ENCODE data around the gene RTL3. TPM values are rescaled to one million over a fixed set of nuclear protein-coding genes. Genes with fewer than 3 reads are reported as not detected.

RTL3 gene, protein sequence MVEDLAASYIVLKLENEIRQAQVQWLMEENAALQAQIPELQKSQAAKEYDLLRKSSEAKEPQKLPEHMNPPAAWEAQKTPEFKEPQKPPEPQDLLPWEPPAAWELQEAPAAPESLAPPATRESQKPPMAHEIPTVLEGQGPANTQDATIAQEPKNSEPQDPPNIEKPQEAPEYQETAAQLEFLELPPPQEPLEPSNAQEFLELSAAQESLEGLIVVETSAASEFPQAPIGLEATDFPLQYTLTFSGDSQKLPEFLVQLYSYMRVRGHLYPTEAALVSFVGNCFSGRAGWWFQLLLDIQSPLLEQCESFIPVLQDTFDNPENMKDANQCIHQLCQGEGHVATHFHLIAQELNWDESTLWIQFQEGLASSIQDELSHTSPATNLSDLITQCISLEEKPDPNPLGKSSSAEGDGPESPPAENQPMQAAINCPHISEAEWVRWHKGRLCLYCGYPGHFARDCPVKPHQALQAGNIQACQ
- polyA plus RNA-seq (2013, experiment 1 of 2), result not detected
- polyA plus RNA-seq (2013, experiment 2 of 2), result not detected

DNA sequence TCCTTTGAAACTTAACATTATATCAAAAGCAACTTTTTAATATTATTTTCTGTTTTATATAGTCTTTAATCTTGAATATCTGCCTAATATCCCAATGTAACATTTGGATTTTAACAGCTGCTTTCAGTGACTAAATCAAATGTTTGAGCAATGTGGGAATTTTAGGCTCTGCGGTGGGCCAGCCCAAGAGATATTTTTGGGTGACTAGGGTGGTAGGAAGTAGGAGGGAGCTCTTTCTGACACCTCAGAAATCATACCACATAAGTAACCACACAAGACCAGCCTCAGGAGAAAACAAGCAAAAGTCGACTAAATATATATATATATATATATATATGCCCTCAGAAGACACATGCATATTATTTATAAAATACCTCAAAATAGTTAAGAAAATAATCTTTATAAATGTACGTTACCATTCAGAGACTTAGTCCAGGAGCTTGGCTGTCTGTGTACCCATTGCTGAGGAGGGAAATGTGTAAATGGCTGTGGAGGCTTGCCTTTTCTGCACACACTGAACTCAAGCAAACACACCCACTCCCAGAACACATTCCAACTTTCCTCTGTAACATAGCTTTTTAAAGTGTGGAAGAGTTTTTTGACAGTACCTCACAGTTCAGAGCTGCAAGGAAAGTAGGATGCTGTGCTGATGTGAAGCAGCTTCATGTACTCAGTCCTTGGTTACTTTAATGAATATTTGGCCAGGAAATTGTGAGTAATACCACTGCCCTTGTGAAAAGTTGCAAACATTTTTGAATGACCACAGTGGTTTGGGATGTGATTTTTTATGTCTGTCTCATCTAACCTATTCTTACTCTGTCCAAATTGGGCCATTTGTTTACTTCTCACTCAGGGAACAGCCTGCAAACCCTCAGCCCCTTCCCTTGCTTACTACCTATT lies at the start of gene RTL3:
TSS of gene RTL3 (minus strand) at position 484 of the 900 bp plus-strand sequence. CDS start 908 bp downstream, outside the sequence.
- Histone ChIP-seq H3K79me1 (ENCODE audit: low read depth, low read length) (no peaks in the 10 kb centered on the region), H2BK5ac (ENCODE audit: low read length) (no peak within 1 kb of the TSS), H2BK120ac (ENCODE audit: low read depth, low read length) (no peak within 1 kb of the TSS), H3K23ac (ENCODE audit: low read depth, low read length, poor library complexity) (no peak within 1 kb of the TSS), H3K9me3 (replicated peaks in 1 of 2; ENCODE audit: control insufficient read depth in 2 of 2, insufficient read depth in 1 of 2, low read depth in 1 of 2, low read length in 2 of 2) (no peaks in the 10 kb centered on the region), H3K14ac (ENCODE audit: low read length) (no peak within 1 kb of the TSS), H2AK5ac (ENCODE audit: low read depth, low read length) (no peak within 1 kb of the TSS), H3K27ac (replicated peaks; ENCODE audit: low read length) (no peak within 1 kb of the TSS), H3K9ac (ENCODE audit: low read depth, low read length, poor library complexity) (no peak within 1 kb of the TSS), H3K27me3 (ENCODE audit: control insufficient read depth in 3 of 3, insufficient read depth in 3 of 3, low read depth in 1 of 3, low read length in 3 of 3) (no peaks in the 10 kb centered on the region), H2BK15ac (ENCODE audit: low read length) (no peak within 1 kb of the TSS), H4K91ac (ENCODE audit: low read depth, low read length, poor library complexity) (no peak within 1 kb of the TSS), H3K4me2 (ENCODE audit: insufficient read depth, low read length, poor library complexity, severe bottlenecking) (no peak within 1 kb of the TSS), H3K18ac (ENCODE audit: low read length) (no peak within 1 kb of the TSS), H3K4me3 (ENCODE audit: low read length in 2 of 2) (no peak within 1 kb of the TSS), H3K4me1 (ENCODE audit: control insufficient read depth in 2 of 2, insufficient read depth in 1 of 2, low read depth in 1 of 2, low read length in 2 of 2) (no peaks in the 10 kb centered on the region), H4K8ac (ENCODE audit: low read depth, low read length) (no peak within 1 kb of the TSS), H3K36me3 (replicated peaks in 1 of 2; ENCODE audit: control insufficient read depth in 2 of 2, insufficient read depth in 2 of 2, low read length in 2 of 2) (no peaks in the 10 kb centered on the region), H3K4ac (ENCODE audit: low read length) (no peak within 1 kb of the TSS), H2BK12ac (ENCODE audit: low read length) (no peak within 1 kb of the TSS), H2AFZ (ENCODE audit: low read length) (no peak within 1 kb of the TSS)
- DNase-seq (ENCODE audit: low spot score), result no peak
- no CpG with 5 or more reads among the region's 3 CpGs for WGBS, 2 donors (ENCODE audit: extremely low coverage in 2 of 2, insufficient read length in 2 of 2, insufficient replicate concordance in 1 of 2)

DNA sequence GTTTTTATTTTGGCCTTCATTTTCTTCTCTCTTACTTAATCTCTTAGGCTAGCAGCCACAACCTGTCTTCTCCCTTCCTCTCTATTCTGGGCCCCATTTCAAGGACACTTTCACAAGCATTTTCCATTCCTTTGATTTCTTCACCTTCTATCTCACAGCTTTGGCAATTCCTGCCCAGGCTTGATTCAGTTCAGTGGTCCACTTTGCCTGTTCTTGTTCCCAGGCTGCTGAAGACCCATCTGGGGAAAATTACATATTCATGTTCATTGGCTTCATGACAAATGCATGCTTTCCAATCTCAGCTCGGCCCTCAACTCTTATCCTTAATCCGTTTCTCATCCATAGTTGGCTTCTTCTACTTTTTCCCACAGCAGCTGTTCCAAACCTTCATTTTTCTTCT lies 49.7 kb upstream of the RTL3 start:
- Histone ChIP-seq H2BK5ac (ENCODE audit: low read length) (no peak overlapping the region), H4K8ac (ENCODE audit: low read depth, low read length) (no peak overlapping the region), H3K79me1 (ENCODE audit: low read depth, low read length) (no peaks in the 10 kb centered on the region), H2BK15ac (ENCODE audit: low read length) (no peak overlapping the region), H3K27ac (replicated peaks; ENCODE audit: low read length) (no peak overlapping the region), H3K9ac (ENCODE audit: low read depth, low read length, poor library complexity) (no peak overlapping the region), H2AFZ (ENCODE audit: low read length) (no peak overlapping the region), H3K27me3 (ENCODE audit: control insufficient read depth in 3 of 3, insufficient read depth in 3 of 3, low read depth in 1 of 3, low read length in 3 of 3) (no peaks in the 10 kb centered on the region), H3K18ac (ENCODE audit: low read length) (no peak overlapping the region), H3K4me3 (ENCODE audit: low read length in 2 of 2) (no peak overlapping the region), H2AK5ac (ENCODE audit: low read depth, low read length) (no peak overlapping the region), H3K9me3 (replicated peaks in 1 of 2; ENCODE audit: control insufficient read depth in 2 of 2, insufficient read depth in 1 of 2, low read depth in 1 of 2, low read length in 2 of 2) (no peaks in the 10 kb centered on the region), H3K4ac (ENCODE audit: low read length) (no peak overlapping the region), H4K91ac (ENCODE audit: low read depth, low read length, poor library complexity) (no peak overlapping the region), H2BK12ac (ENCODE audit: low read length) (no peak overlapping the region), H2BK120ac (ENCODE audit: low read depth, low read length) (no peak overlapping the region), H3K4me2 (ENCODE audit: insufficient read depth, low read length, poor library complexity, severe bottlenecking) (no peak overlapping the region), H3K36me3 (replicated peaks in 1 of 2; ENCODE audit: control insufficient read depth in 2 of 2, insufficient read depth in 2 of 2, low read length in 2 of 2) (no peaks in the 10 kb centered on the region), H3K14ac (ENCODE audit: low read length) (no peak overlapping the region), H3K4me1 (ENCODE audit: control insufficient read depth in 2 of 2, insufficient read depth in 1 of 2, low read depth in 1 of 2, low read length in 2 of 2) (no peaks in the 10 kb centered on the region), H3K23ac (ENCODE audit: low read depth, low read length, poor library complexity) (no peak overlapping the region)
- WGBS, 2 donors (ENCODE audit: extremely low coverage in 2 of 2, insufficient read length in 2 of 2, insufficient replicate concordance in 1 of 2), result no CpG with 5 or more reads among the region's 2 CpGs
- DNase-seq (ENCODE audit: low spot score), result no peak

DNA sequence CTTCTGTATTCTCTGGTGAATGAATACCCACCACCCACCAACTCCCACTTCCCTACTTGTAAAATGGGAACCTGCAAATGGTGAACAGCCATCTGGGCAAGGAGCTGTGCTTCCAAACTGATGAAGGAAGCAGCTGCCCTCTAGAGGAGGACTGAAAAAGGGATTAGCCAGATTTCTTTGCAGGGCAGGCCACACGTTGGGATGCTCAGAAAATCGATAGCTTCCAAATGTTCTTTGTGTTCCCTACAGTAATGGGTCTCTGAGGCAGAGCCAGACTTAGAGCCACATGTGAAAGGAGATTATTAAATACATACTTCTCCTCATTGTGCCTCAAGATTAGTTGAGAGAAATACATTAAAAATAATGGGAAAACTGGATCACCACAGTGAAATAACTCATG lies 49.1 kb upstream of the RTL3 start:
- Histone ChIP-seq H3K4me3 (ENCODE audit: low read length in 2 of 2) (no peak overlapping the region), H3K4me2 (ENCODE audit: insufficient read depth, low read length, poor library complexity, severe bottlenecking) (no peak overlapping the region), H3K18ac (ENCODE audit: low read length) (no peak overlapping the region), H3K23ac (ENCODE audit: low read depth, low read length, poor library complexity) (no peak overlapping the region), H2BK15ac (ENCODE audit: low read length) (no peak overlapping the region), H3K14ac (ENCODE audit: low read length) (no peak overlapping the region), H4K8ac (ENCODE audit: low read depth, low read length) (no peak overlapping the region), H3K36me3 (replicated peaks in 1 of 2; ENCODE audit: control insufficient read depth in 2 of 2, insufficient read depth in 2 of 2, low read length in 2 of 2) (no peaks in the 10 kb centered on the region), H4K91ac (ENCODE audit: low read depth, low read length, poor library complexity) (no peak overlapping the region), H2BK5ac (ENCODE audit: low read length) (no peak overlapping the region), H3K9me3 (replicated peaks in 1 of 2; ENCODE audit: control insufficient read depth in 2 of 2, insufficient read depth in 1 of 2, low read depth in 1 of 2, low read length in 2 of 2) (no peaks in the 10 kb centered on the region), H2BK120ac (ENCODE audit: low read depth, low read length) (no peak overlapping the region), H2AK5ac (ENCODE audit: low read depth, low read length) (no peak overlapping the region), H3K4me1 (ENCODE audit: control insufficient read depth in 2 of 2, insufficient read depth in 1 of 2, low read depth in 1 of 2, low read length in 2 of 2) (no peaks in the 10 kb centered on the region), H2BK12ac (ENCODE audit: low read length) (no peak overlapping the region), H3K79me1 (ENCODE audit: low read depth, low read length) (no peaks in the 10 kb centered on the region), H3K4ac (ENCODE audit: low read length) (no peak overlapping the region), H3K27me3 (ENCODE audit: control insufficient read depth in 3 of 3, insufficient read depth in 3 of 3, low read depth in 1 of 3, low read length in 3 of 3) (no peaks in the 10 kb centered on the region), H3K27ac (replicated peaks; ENCODE audit: low read length) (no peak overlapping the region), H2AFZ (ENCODE audit: low read length) (no peak overlapping the region), H3K9ac (ENCODE audit: low read depth, low read length, poor library complexity) (no peak overlapping the region)
- DNase-seq (ENCODE audit: low spot score), result no peak
- no CpG with 5 or more reads among the region's 2 CpGs for WGBS, 2 donors (ENCODE audit: extremely low coverage in 2 of 2, insufficient read length in 2 of 2, insufficient replicate concordance in 1 of 2)

DNA sequence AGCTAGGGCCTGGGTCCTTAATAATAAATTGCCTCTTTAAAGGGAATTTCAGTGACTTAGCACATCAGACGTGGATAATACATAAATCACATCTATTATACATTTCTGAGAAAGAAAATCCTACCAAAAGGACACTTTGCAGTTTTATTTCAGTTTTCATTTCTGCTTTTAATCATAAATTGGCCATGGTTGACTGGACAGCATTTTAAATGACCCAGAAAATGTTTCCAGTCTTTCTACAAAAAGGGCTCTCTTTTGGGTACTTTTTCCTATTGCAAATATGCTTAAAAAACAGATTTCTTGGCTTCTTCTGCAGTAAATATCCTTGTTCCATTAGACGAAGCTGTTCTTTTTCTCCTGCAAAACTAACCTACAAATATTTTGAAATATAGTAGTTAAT lies 46.9 kb upstream of the RTL3 start:
- no peak for DNase-seq (ENCODE audit: low spot score)
- Histone ChIP-seq H3K27me3 (ENCODE audit: control insufficient read depth in 3 of 3, insufficient read depth in 3 of 3, low read depth in 1 of 3, low read length in 3 of 3) (no peaks in the 10 kb centered on the region), H3K27ac (replicated peaks; ENCODE audit: low read length) (no peak overlapping the region), H3K9me3 (replicated peaks in 1 of 2; ENCODE audit: control insufficient read depth in 2 of 2, insufficient read depth in 1 of 2, low read depth in 1 of 2, low read length in 2 of 2) (no peaks in the 10 kb centered on the region), H3K23ac (ENCODE audit: low read depth, low read length, poor library complexity) (no peak overlapping the region), H2BK15ac (ENCODE audit: low read length) (no peak overlapping the region), H3K36me3 (replicated peaks in 1 of 2; ENCODE audit: control insufficient read depth in 2 of 2, insufficient read depth in 2 of 2, low read length in 2 of 2) (no peaks in the 10 kb centered on the region), H3K4me1 (ENCODE audit: control insufficient read depth in 2 of 2, insufficient read depth in 1 of 2, low read depth in 1 of 2, low read length in 2 of 2) (no peaks in the 10 kb centered on the region), H2BK120ac (ENCODE audit: low read depth, low read length) (no peak overlapping the region), H4K8ac (ENCODE audit: low read depth, low read length) (no peak overlapping the region), H2BK5ac (ENCODE audit: low read length) (no peak overlapping the region), H3K4me3 (ENCODE audit: low read length in 2 of 2) (no peak overlapping the region), H3K9ac (ENCODE audit: low read depth, low read length, poor library complexity) (no peak overlapping the region), H3K14ac (ENCODE audit: low read length) (no peak overlapping the region), H3K4me2 (ENCODE audit: insufficient read depth, low read length, poor library complexity, severe bottlenecking) (no peak overlapping the region), H4K91ac (ENCODE audit: low read depth, low read length, poor library complexity) (no peak overlapping the region), H3K4ac (ENCODE audit: low read length) (no peak overlapping the region), H2AK5ac (ENCODE audit: low read depth, low read length) (no peak overlapping the region), H3K18ac (ENCODE audit: low read length) (no peak overlapping the region), H3K79me1 (ENCODE audit: low read depth, low read length) (no peaks in the 10 kb centered on the region), H2AFZ (ENCODE audit: low read length) (no peak overlapping the region), H2BK12ac (ENCODE audit: low read length) (no peak overlapping the region)
- WGBS, 2 donors (ENCODE audit: extremely low coverage in 2 of 2, insufficient read length in 2 of 2, insufficient replicate concordance in 1 of 2), result no CpG with 5 or more reads among the region's 2 CpGs
